ENCODE measurements around the gene C22orf15.
A peak's percentile ranks its signal among the peaks of the same experiment; 100 is the strongest.

Gene C22orf15

DNA sequence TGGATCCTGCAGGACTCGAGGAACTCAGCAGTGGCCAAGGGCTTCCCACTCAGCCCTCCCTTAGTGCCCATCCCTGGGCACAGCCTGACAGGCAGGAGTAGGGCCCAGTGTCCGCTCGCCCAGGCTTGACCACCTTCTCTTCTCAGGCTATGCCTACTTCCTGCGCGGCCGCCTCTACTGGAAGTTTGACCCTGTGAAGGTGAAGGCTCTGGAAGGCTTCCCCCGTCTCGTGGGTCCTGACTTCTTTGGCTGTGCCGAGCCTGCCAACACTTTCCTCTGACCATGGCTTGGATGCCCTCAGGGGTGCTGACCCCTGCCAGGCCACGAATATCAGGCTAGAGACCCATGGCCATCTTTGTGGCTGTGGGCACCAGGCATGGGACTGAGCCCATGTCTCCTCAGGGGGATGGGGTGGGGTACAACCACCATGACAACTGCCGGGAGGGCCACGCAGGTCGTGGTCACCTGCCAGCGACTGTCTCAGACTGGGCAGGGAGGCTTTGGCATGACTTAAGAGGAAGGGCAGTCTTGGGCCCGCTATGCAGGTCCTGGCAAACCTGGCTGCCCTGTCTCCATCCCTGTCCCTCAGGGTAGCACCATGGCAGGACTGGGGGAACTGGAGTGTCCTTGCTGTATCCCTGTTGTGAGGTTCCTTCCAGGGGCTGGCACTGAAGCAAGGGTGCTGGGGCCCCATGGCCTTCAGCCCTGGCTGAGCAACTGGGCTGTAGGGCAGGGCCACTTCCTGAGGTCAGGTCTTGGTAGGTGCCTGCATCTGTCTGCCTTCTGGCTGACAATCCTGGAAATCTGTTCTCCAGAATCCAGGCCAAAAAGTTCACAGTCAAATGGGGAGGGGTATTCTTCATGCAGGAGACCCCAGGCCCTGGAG lies 20.7 kb downstream of the C22orf15 start:
- no peak for TF ChIP-seq TEAD4 (IDR thresholded peaks at IDR 0.05)
- TF ChIP-seq NFIC (IDR thresholded peaks at IDR 0.05) = no peak

DNA sequence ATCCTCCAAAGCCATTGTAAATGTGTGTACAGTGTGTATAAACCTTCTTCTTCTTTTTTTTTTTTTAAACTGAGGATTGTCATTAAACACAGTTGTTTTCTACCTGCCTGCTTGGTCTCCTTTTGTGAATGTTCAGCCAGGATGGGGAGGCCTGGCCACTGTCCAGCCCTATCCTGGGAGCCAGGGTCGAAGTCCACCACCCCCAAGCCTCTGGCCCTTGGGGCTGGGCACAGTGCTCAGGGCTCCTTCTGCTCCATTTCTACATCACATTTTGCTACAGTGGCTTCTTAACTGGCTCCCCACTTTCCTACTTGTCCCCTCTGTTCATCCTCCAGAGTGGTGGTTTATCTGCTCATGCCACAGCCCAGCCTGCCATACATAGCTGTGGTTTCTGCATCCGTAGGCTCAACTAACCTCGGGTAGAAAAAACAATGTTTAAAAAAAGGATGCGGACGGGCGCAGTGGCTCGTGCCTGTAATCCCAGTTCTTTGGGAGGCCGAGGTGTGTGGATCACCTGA lies 21.5 kb downstream of the C22orf15 start:
- TF ChIP-seq EP300 (IDR thresholded peaks at IDR 0.05; ENCODE audit: borderline replicate concordance) (no peak), YY1 (IDR thresholded peaks at IDR 0.05; ENCODE audit: low read depth) (no peak), EGR1 (IDR thresholded peaks at IDR 0.05) (no peak), TAF1 (IDR thresholded peaks at IDR 0.05; ENCODE audit: low read depth) (no peak), TEAD4 (IDR thresholded peaks at IDR 0.05) (no peak), NFIC (IDR thresholded peaks at IDR 0.05) (no peak), CEBPB (IDR thresholded peaks at IDR 0.05) (no peak), ZBTB7A (IDR thresholded peaks at IDR 0.05; ENCODE audit: low read depth) (no peak), CREB1 (IDR thresholded peaks at IDR 0.05; ENCODE audit: low read depth) (no peak), RAD21 (IDR thresholded peaks at IDR 0.05; ENCODE audit: low read depth) (no peak), TCF12 (IDR thresholded peaks at IDR 0.05; ENCODE audit: low read depth) (no peak), FOXM1 (IDR thresholded peaks at IDR 0.05; ENCODE audit: borderline replicate concordance, low read depth) (no peak)
- TF ChIP-seq, protein P1, sequence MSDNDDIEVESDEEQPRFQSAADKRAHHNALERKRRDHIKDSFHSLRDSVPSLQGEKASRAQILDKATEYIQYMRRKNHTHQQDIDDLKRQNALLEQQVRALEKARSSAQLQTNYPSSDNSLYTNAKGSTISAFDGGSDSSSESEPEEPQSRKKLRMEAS (IDR thresholded peaks at IDR 0.05) = no peak
- TF ChIP-seq, protein P2, sequence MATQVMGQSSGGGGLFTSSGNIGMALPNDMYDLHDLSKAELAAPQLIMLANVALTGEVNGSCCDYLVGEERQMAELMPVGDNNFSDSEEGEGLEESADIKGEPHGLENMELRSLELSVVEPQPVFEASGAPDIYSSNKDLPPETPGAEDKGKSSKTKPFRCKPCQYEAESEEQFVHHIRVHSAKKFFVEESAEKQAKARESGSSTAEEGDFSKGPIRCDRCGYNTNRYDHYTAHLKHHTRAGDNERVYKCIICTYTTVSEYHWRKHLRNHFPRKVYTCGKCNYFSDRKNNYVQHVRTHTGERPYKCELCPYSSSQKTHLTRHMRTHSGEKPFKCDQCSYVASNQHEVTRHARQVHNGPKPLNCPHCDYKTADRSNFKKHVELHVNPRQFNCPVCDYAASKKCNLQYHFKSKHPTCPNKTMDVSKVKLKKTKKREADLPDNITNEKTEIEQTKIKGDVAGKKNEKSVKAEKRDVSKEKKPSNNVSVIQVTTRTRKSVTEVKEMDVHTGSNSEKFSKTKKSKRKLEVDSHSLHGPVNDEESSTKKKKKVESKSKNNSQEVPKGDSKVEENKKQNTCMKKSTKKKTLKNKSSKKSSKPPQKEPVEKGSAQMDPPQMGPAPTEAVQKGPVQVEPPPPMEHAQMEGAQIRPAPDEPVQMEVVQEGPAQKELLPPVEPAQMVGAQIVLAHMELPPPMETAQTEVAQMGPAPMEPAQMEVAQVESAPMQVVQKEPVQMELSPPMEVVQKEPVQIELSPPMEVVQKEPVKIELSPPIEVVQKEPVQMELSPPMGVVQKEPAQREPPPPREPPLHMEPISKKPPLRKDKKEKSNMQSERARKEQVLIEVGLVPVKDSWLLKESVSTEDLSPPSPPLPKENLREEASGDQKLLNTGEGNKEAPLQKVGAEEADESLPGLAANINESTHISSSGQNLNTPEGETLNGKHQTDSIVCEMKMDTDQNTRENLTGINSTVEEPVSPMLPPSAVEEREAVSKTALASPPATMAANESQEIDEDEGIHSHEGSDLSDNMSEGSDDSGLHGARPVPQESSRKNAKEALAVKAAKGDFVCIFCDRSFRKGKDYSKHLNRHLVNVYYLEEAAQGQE (IDR thresholded peaks at IDR 0.05; ENCODE audit: low read depth) = no peak
- TF ChIP-seq, protein P3, sequence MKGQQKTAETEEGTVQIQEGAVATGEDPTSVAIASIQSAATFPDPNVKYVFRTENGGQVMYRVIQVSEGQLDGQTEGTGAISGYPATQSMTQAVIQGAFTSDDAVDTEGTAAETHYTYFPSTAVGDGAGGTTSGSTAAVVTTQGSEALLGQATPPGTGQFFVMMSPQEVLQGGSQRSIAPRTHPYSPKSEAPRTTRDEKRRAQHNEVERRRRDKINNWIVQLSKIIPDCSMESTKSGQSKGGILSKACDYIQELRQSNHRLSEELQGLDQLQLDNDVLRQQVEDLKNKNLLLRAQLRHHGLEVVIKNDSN (IDR thresholded peaks at IDR 0.05) = no peak

DNA sequence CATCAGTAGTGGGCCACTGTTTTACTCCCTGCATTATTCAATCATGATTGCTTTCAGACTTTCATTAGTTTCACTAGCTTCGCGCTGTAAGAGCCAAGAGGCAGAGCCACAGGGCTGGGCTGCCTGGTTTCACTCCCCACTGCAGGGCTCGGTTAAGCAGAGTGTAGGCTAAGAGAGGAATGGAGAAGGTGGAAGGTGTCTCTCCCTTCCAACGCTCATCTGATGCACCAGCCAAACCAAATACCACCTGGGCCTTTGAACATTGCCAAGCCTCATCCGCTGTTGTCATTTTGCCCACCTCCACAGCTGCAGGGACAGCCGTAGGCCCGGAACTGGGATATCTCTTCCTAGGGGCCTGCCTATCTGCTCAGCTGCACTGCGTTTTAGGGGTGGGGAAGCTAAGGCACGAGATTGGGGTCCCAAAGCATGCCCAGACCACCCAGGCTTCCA lies 23.5 kb downstream of the C22orf15 start:
- TF ChIP-seq CEBPB (IDR thresholded peaks at IDR 0.05) (no peak), NFIC (IDR thresholded peaks at IDR 0.05) (no peak), CREB1 (IDR thresholded peaks at IDR 0.05; ENCODE audit: low read depth) (no peak), ZBTB7A (IDR thresholded peaks at IDR 0.05; ENCODE audit: low read depth) (no peak), TAF1 (IDR thresholded peaks at IDR 0.05; ENCODE audit: low read depth) (no peak), EGR1 (IDR thresholded peaks at IDR 0.05) (no peak), TEAD4 (IDR thresholded peaks at IDR 0.05) (no peak), YY1 (IDR thresholded peaks at IDR 0.05; ENCODE audit: low read depth) (no peak), TCF12 (IDR thresholded peaks at IDR 0.05; ENCODE audit: low read depth) (no peak), RAD21 (IDR thresholded peaks at IDR 0.05; ENCODE audit: low read depth) (no peak), EP300 (IDR thresholded peaks at IDR 0.05; ENCODE audit: borderline replicate concordance) (no peak), FOXM1 (IDR thresholded peaks at IDR 0.05; ENCODE audit: borderline replicate concordance, low read depth) (no peak)
- TF ChIP-seq, protein P3 (IDR thresholded peaks at IDR 0.05) = no peak
- TF ChIP-seq, protein P2 (IDR thresholded peaks at IDR 0.05; ENCODE audit: low read depth) = no peak
- TF ChIP-seq, protein P1 (IDR thresholded peaks at IDR 0.05) = no peak

DNA sequence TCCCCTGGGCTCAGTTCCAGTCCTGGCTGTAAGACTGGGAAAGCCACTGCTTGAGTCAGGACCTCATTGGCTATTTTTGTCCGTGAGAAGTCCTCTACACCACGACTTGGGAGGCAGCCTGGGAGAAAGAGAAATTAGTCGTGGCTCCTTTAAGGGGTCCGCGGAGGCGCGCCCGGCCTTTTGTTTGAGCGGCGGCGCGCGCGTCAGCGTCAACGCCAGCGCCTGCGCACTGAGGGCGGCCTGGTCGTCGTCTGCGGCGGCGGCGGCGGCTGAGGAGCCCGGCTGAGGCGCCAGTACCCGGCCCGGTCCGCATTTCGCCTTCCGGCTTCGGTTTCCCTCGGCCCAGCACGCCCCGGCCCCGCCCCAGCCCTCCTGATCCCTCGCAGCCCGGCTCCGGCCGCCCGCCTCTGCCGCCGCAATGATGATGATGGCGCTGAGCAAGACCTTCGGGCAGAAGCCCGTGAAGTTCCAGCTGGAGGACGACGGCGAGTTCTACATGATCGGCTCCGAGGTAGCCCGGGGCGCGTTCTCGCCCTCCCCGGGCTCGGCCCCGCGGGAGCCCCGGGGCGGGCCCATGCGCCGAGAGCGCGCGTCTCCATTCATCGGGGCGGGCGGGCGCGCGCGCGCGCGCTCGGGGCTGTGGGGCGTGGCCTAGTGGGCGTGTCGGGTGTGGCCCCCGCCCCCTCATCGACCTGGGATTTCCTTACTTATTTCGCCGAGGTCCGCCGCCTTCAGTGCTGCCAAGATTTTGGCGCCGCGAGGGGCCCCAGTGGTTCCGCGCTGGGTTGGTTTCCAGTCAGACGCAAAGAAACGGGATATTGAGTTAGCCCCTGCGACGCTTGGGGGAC lies 24.2 kb downstream of the C22orf15 start, which contains the start of gene SMARCB1:
TSS of gene SMARCB1 (plus strand) at position 215 of the 848 bp plus-strand sequence. CDS start at position 419, 204 bp downstream.
- 0 out of 2 replicates have a peak, but pooled peaks have one; percentile 34 for TF ChIP-seq YY1 (IDR thresholded peaks at IDR 0.05; ENCODE audit: low read depth)
- TF ChIP-seq EGR1 (IDR thresholded peaks at IDR 0.05) = peak; percentile 57
- TF ChIP-seq ZBTB7A (IDR thresholded peaks at IDR 0.05; ENCODE audit: low read depth) = 0 out of 2 replicates have a peak, but pooled peaks have one; percentile 15
- TF ChIP-seq CEBPB (IDR thresholded peaks at IDR 0.05) = no peak
- TF ChIP-seq TAF1 (IDR thresholded peaks at IDR 0.05; ENCODE audit: low read depth) = peak; percentile 51
- TF ChIP-seq, protein P1 (IDR thresholded peaks at IDR 0.05) = 0 out of 2 replicates have a peak, but pooled peaks have one; percentile 8
- TF ChIP-seq FOXM1 (IDR thresholded peaks at IDR 0.05; ENCODE audit: borderline replicate concordance, low read depth) = no peak
- peak; percentile 47; the same call in 1 of the 2 replicates for TF ChIP-seq NFIC (IDR thresholded peaks at IDR 0.05)
